HG03108 (cell line): ENCODE measurements around the gene DLGAP1.

Source experiments
- ATAC-seq: cut with Tn5 transposase; IDR thresholded peaks from one replicate; pipeline ENCODE4 v1.9.1; 2021; ENCODE audit warnings: moderate library complexity; ENCODE audit not compliant: unreplicated experiment

The DLGAP1 gene

DNA sequence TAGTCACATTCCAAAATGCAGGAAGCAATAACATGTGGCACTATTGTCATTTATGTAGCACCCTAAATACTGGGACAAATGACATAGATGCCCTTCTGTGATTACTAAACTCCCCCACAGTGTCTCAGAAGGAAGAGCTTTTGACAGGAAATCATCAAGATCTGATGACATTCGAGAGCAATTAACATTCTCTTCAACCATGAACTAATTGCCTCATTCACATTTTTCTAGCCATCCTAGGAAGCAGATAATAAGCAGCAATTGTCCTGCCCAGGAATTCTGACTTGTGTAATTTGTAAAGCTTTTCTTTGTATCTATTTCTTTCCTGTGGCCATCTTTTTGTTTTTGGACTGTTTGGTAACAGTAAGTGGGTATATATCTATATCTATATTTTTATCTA lies 712.6 kb downstream of the DLGAP1 start:
- ATAC-seq: no peak

DNA sequence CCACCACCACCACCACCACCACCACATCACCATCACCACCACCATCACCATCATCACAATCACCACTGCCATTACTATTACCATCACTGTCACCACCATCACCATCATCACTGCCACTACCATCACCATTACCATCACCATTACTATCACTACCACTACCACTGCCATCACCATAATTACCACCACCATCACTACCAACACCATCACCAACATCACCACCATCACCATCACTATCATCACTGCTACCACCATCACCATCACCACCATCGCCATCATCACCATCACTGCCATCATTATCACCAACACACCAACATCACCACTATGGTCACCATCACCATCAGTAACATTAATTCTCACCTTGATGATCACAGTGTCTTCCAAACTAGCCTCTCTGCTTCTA lies 713.8 kb downstream of the DLGAP1 start:
- ATAC-seq: no peak

DNA sequence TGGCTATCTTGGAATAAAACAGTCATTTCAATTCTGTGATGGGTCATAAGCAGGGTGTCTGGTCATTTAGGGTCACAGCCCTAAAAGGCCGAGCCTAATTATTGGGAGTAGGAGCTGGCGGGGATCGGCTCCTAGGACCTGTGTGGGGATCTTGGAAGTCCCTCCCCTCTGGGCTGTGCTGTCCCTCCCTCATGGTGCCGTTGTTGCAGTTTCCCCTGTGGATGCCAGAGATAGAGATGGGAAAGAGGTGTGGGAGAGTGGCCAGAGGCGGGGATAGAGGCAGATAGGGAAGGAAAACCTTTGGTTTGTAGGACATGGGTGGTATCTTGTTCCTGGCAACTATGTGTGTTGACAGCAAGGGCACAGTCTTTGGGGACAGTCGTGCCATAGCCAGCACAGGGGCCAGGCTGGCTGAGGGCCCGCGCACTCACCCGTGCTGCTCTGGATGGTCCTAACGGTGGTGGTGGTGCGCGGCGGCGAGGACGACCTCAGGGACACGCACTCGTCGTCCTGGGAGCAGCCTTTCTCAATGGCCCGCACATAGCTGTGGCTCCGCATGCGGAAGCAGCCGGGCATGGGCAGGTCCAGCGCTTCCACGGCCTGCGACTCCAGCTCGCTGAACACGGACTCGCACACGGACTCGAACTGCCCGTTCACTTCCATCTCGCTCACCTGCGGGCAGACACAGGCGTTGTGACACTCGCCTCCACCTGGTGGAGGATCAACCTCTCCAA lies 726.2 kb downstream of the DLGAP1 start:
- ATAC-seq: no peak

DNA sequence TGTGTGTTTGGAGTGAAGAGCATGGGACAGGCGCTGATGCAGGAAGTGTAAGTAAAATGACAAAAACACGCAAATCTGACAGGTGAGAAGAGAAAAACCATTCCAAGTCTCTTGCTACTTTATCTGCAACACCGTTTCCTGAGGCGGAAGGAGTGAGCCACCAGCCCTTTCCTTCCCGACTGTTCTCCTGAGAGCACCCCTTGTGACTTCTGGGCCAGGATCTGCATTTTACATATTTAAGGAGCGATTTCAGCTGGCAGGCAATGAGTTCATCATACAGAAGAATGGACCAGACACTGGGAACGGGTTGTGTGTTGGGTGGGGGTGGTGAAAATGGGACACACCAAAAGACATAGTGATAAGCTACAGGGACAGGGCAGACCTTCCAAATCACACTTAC lies 727.8 kb downstream of the DLGAP1 start:
- ATAC-seq: no peak

DNA sequence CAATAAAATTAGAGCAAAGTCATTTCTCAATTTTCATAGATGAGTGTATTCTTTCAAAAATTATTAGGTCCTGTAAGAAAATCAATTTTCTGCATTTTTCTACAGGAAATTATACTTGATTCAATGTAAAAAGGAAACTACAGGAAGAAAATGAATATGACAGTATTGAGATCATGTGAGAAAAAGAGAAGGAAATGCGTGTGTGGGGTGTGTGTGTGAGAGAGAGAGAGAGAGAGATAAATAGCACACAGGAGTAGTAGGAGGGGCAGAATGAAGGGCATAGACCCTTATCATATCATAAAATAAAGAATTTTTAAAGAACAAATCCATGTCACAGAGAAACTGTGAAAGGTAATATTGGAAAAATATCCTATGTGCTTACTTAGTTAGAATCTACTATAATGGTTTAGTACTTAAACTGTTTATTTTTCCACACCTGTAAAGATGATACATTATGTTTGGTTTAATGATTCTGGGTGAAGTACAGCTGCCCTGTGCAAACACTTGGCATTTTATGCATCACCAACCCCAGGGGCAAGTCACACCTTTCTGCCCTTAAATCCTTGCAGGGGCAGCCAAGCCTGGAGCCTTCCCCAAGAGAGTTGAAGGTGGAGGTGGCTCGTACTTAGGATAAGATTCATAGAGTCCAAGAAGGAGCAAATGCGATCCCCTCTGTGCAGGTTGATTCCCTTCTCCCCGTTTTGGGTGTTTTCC lies 728.7 kb downstream of the DLGAP1 start:
- ATAC-seq: no peak

DNA sequence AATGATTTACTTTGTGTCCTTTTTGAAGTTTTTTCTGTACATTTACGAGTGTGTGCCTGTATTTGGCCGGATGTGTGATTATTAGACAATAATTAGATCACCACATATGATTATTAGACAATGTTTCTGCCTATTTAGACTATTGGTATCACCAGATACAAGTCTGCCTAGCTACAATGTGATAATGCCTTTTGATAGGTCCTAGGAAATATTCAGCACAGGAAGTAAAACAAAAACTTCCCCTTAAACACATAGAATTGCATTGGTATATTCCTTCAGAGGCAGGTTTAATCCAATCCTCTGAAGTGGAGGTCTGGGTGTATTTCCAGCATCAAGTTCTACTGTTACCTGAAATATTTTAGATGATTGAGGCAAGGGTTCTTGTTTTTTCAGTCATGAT lies 730.0 kb downstream of the DLGAP1 start:
- ATAC-seq: no peak

DNA sequence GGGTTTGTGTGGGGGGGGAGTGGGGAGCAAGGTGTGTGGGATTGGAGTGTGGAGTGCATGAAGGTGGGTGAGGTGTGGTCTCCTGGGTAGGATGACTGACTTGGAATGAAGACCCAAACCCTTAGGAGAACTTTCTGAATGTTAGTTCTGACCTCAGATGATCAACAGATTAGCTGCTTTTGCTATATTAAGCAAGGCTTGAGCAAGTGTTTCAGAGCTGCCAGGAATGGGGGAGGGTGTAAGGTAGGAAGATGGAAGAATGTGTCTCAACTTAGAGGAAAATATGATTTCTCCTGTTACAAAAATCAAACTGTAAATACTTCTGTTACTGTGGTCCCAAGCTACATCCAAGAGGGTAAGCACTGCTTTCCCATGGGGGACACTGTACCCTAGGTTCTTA lies 731.6 kb downstream of the DLGAP1 start:
- no peak for ATAC-seq

DNA sequence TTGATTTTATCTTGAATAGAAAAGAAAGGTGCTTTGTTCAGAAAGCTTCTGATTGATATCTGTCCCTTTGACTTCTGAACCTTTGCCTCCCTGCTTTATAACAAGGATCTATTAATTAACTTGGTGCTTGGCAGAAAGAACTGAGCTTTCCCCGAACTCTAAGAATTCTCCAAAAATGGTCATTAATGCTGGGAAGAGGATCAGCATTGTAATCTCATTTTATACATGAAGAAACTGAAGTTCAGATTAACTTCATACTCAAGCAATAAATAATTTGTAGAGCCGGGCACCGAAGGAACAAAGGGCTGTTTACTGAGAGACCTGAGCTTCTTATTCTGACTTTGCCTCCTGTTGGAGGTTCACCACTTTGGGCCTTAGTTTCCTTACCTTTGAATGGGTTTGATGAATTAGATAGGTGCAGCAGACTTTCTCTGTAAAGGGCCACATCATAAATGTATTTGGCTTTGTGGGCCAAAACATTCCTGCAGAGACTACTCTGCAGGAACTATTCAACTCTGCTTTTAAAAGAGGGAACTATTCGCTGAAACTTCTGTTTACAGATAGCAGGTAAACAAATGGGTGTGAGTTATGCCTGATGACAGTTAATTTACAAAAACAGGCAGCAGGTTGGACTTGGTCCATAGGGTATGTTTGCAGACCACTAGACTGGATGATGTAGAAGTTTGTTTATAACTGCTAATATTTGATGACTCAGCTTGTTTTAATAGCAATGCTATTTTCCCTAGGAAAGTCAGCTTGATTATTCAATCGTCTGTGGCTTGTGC lies 732.3 kb downstream of the DLGAP1 start:
- ATAC-seq: no peak

DNA sequence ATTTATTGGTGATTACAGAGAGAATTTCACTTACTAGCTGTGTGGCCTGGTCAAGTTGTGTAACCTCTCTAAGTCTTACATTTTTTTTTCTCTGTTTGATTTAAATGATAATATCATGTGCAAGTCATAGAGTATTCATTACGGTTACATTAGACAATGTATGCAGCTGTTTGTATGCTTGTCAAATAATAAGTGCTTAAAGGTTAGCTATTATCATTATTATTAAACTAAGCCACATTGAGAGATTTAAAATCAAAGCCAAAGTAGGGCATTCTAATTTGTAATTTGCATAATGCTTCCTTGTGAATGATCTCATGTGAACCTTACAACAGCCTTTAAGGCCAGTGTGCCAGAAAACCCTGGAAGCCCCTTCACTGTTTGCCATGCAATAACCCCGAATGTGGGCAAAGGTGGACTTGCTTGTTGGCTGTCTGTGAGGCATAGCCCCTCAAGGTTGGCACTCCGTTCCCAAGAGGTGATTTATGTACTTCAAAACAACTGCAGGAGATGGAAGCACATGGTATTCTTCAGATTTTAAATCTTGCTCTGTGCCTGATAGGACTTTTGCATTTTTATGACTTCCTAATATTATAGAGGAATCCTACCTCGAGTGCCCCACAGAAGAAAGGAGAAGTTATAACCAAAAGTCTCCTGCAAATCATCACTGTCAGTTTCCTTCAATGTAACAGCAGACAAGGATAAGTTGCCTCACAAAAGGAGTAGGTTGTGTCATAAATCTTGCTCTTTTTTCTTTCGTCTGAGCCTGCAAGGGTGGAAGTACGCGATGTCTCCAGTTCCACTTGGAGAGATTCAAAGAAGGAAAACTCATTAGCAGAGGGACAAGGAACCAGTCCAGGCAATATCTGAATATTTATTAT lies 733.1 kb downstream of the DLGAP1 start:
- no peak for ATAC-seq

DNA sequence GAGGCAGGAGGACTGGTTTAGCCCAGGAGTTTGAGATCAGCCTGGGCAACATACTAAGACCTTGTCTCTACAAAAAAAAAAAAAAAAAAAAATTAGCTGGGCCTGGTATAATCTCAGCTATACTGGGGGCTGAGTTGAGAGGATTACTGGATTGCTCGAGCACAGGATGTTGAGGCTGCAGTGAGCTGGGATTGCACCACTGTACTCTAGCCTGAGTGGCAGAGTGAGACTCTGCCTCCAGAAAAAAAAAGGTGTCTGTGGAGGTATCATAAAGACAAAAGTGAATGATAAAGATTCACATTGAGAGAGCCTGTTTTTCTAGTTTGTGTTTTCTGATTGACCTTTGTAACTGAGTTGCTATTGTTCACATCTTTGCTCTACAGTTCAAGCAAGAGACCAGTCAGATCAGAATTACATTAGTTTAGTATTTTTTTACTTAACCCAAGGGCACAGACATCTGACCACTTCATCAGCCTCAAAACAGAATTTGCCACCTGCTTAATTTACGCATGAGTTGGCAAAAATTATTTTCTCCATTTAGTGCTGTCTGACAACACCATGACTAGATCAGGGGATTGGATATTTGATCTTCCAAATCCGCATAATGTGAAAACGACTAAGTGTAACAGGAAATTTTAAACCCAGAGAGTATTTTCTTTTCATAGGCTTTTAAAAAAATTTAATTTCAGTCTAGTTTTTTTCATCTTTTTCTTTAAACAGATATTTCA lies 734.1 kb downstream of the DLGAP1 start:
- ATAC-seq: no peak

DNA sequence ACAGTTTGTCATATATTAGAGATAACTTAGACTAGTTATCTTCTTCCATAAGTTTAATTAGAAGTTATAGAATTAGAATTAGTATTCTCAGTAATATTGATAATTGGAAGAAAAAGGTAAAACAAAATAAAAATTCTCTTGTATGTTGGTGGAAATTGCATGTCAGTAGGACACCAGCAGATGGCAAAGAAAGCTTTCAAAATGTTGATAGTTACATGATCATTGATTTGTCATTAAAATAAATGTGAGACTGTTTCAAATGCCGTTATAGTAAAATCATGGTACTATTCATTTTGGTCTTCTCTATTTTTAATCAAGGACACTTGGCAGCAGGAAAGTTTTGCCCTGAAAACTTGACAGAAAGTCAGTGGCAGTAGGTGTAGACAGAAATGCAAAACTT lies 734.9 kb downstream of the DLGAP1 start:
- no peak for ATAC-seq

DNA sequence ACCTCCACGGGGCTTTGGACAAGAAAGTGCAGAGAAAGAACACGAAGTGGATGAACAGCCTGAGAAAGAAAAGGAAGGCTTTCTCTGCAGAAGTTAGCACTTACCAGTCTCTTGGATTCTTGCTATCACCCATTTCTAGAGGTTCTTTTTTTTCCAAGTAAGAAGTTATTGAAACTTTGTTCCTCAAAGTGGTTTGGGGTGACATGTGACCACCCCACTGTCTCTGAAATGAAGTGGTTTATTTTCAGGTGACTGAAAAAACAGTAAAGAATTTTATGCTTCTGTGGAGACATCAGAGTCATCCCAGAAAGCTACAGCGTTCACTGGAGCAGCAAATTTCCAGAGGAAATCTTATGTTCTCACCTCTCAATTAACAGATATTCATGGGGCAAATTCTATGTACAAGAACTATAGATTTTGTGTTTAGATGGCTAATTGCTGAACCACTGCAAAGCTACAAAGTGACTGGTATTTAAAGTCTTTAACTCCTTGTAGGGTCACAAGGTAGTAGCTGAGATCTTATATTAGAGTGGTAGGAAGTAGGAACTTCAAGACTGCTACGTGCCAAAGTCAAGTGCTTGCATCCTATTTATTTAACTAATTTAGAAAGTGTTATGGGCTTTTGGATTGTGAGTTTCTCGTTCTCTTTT lies 737.6 kb downstream of the DLGAP1 start:
- no peak for ATAC-seq

DNA sequence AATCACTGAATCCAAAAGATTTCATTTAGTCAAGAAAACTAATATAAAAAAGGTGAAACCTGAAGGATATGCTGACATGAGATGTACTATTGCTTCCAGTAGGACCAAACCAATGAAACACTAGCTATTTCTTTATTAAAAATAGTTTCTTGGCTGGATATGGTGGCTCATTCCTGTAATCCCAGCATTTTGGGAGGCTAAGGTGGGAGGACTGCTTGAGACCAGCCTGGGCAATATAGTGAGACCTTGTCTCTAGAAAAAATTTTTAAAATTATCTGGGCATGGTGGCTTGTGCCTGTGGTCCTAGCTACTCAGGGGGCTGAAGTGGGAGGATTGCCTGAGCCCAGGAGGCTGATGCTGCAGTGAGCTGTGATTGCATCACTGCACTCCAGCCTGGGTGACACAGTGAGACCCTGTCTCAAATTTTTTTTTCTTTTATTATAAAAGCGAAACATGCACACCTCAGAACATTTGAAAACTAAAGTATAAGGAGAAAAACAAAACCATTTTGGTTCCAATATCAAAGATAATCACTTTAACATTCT lies 738.9 kb downstream of the DLGAP1 start:
- ATAC-seq: no peak

DNA sequence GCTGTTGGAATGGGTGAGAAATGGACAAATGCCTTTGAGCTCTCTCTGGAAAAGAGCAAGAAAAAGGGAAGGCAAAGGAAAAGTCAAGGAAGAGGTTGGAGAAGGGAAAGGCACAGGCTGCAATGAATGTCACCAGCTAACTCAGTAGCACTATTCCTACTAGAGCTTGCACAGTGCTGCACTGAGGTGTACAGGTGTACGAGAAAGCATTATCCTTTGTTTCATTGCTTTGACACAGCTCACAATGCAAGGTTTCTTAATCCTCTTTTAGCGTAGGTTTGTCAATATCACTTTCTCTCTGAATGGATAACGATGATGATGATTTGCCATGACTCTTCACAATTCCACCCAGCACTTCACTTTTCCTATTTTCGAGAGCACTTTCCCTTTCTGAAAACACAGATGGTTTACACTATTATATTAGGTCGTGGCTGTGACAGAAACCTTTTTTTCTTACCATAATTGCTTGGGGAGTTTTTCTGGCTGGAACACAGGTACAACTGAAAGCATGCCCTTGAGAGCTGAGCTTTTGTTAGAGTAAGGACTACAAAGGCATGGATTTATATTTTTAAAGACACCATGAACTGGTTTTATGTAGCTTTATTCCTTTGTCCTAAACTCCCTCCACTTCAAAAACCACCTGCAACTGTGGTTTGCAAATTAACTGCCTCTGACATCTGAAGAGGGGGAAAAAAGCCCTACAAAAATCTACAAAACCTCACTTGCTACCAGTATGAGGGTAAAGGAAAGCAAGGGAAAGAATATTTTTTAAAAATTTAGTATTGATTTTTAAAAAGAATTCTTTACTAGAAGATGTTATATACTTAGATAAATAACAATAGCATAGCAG lies 739.7 kb downstream of the DLGAP1 start:
- ATAC-seq: no peak

DNA sequence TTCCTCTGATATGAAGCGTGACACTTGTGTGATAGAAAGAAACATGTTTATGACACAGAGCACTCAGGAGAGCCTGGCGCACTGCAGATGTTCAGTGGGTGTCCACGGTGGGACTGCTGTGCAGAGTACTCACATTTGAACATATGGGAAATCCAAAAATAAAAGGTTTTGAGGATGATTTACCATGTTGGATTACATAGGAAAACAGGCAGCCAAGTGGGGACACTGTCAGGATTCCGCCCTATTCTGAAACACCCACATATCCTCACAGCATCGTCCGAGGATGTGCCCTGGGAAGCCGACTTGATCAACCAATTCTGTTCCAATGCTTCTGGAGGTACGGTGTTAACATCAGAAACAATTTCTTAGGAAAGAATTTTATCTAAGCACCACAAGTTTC lies 741.4 kb downstream of the DLGAP1 start:
- ATAC-seq: no peak

DNA sequence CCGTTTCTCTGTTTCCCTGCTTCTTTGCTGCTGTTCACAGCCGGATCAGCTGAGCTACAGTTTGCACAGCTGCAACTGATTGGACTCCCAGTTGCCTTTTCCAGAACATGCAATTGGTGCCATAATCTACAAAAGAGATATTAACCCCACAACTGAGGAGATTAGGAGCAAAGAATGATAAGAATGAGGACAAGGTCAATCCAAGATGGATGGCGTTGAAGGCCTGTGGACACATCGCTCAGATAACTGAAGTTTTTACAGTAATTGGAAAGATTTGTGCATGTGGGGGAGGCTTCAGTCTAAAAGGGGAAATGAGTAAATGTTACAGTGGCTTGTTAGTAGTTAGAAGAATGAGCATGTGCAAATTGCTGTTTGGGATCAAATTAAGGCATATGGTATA lies 741.9 kb downstream of the DLGAP1 start:
- no peak for ATAC-seq

DNA sequence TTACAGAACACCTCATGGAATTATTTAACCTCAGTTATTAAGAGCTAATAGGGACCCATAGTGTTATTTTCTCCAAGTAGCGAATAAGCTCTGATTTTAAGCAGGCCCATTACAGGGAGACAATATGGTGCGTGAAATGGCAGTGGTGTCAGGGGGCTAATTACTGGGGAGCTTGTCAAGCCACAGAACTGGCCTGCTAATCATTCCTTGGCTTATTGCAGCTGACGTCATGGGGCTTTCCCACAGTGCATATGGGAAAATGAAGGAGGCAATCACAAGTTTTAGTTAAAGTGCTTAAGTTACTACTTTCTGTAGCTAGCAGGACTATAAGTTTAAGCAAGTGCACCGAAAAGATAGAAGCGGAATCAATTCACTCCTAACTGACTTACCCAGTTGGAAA lies 742.6 kb downstream of the DLGAP1 start:
- ATAC-seq: no peak

DNA sequence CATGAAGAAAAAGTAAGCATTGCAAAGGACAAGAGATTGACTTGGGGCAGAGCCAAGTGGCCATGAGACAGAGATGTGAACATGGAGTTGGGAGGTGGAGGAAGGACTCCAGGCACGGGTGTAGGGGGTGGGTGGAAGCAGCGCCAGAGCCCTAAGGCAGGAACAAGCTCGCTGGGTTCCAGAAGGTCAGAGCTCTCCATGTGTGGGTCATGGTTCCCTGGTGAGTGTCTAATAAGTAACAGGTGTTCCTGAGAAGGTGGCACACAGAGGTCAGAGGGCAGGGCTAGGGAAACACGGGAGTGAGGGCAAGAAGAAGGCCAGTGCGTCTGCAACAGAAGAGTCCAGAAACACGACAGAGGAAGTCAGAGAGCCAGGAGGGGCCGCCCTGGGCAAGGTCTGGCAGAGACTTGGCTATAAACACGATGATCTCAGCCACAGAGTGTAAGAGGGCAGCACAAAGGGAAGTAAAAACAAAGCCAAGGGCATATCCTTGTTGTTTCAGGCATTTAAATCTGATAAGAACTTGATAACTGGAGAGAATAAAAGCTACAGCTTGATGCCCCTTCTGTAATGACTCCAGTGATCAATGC lies 744.3 kb downstream of the DLGAP1 start:
- no peak for ATAC-seq
